GM06990 (cell line): Measurements from ENCODE around the gene FHIT.

ENCODE experiments used
- DNase-seq: peaks from one replicate; pipeline ENCODE4 v3.0.0-alpha.2; 2011; ENCODE audit not compliant: insufficient read length; ENCODE audit errors: extremely low read depth
- H3K27me3 ChIP-seq: replicated peaks from 2 replicates; pipeline ENCODE4 v1.6.0; 2011; ENCODE audit warnings: low read length; ENCODE audit not compliant: control insufficient read depth, insufficient read depth
- H3K36me3 ChIP-seq: 2 replicates; pipeline ENCODE4 v1.5.1; 2011; ENCODE audit warnings: low read length; ENCODE audit not compliant: control insufficient read depth, insufficient read depth
- H3K4me3 ChIP-seq: replicated peaks from 2 replicates; pipeline ENCODE4 v1.5.1; 2011; ENCODE audit warnings: low read depth, mild to moderate bottlenecking, control low read depth, low read length
- CTCF ChIP-seq: IDR thresholded peaks from 2 replicates; pipeline ENCODE4 v1.5.1; 2011; ENCODE audit warnings: low read length, control low read depth, mild to moderate bottlenecking, inconsistent platforms; ENCODE audit not compliant: insufficient read depth, poor library complexity, severe bottlenecking

FHIT gene

GRCh38 chr3:60309539-60310268 is 941.5 kb downstream of the FHIT start:
- Histone ChIP-seq H3K36me3 (no peaks in the 10 kb centered on the region), H3K27me3 (no peaks in the 10 kb centered on the region), H3K4me3 (no peak overlapping the region)
- DNase-seq = no peak
- TF ChIP-seq CTCF = no peak

GRCh38 chr3:60308808-60309207 is 942.4 kb downstream of the FHIT start:
- Histone ChIP-seq H3K36me3 (no peaks in the 10 kb centered on the region), H3K4me3 (no peak overlapping the region), H3K27me3 (no peaks in the 10 kb centered on the region)
- no peak for TF ChIP-seq CTCF
- DNase-seq = no peak

GRCh38 chr3:60307562-60308199 is 943.6 kb downstream of the FHIT start:
- Histone ChIP-seq H3K27me3 (no peaks in the 10 kb centered on the region), H3K36me3 (no peaks in the 10 kb centered on the region), H3K4me3 (no peak overlapping the region)
- no peak for TF ChIP-seq CTCF
- DNase-seq = no peak

GRCh38 chr3:60304112-60304511 is 947.1 kb downstream of the FHIT start:
- H3K36me3 ChIP-seq = no peaks in the 10 kb centered on the region
- no peak overlapping the region for H3K4me3 ChIP-seq
- no peaks in the 10 kb centered on the region for H3K27me3 ChIP-seq
- no peak for DNase-seq
- TF ChIP-seq CTCF = no peak

GRCh38 chr3:60303160-60303559 is 948.1 kb downstream of the FHIT start:
- TF ChIP-seq CTCF = no peak
- Histone ChIP-seq H3K36me3 (no peaks in the 10 kb centered on the region), H3K4me3 (no peak overlapping the region), H3K27me3 (no peaks in the 10 kb centered on the region)
- no peak for DNase-seq
